SK-N-SH treated with all-trans-retinoic acid at 6 μM for 48 hours (cell line): ENCODE measurements around the gene STPG3.

ENCODE experiments used
- ATAC-seq: fragments of 200-7000 bp; cut with Tn5 transposase; 3 replicates; pipeline ENCODE4 v1.9.1; 2020; ENCODE audit warnings: mild to moderate bottlenecking, moderate library complexity
- ARNTL ChIP-seq: fragments of 450-650 bp; formaldehyde crosslinking; IDR thresholded peaks from 2 replicates; pipeline ENCODE4 v1.5.0; 2020; ENCODE audit warnings: low read depth, mild to moderate bottlenecking, moderate library complexity, borderline replicate concordance
- BACH2 ChIP-seq: fragments of 250-450 bp; sonication (Bioruptor Pico); IDR thresholded peaks from 2 replicates; pipeline ENCODE4 v1.9.0; 2021; ENCODE audit warnings: mild to moderate bottlenecking, borderline replicate concordance
- CSDC2 ChIP-seq: fragments of 250-450 bp; sonication (Bioruptor Pico); IDR thresholded peaks from 2 replicates; pipeline ENCODE4 v1.5.0; 2020; ENCODE audit warnings: mild to moderate bottlenecking, moderate library complexity
- ESRRG ChIP-seq: fragments of 250-450 bp; sonication (Bioruptor Pico); IDR thresholded peaks from 2 replicates; pipeline ENCODE4 v1.6.1; 2021; ENCODE audit warnings: mild to moderate bottlenecking
- GLIS3 ChIP-seq: fragments of 250-450 bp; sonication (Bioruptor Pico); IDR thresholded peaks from 2 replicates; pipeline ENCODE4 v1.5.0; 2020; ENCODE audit warnings: mild to moderate bottlenecking, moderate library complexity
- ISL1 ChIP-seq: fragments of 250-450 bp; sonication (Bioruptor Pico); IDR thresholded peaks from 2 replicates; pipeline ENCODE4 v2.1.2; 2022; ENCODE audit warnings: mild to moderate bottlenecking, moderate library complexity
- OSR1 ChIP-seq: fragments of 250-450 bp; sonication (Bioruptor Pico); IDR thresholded peaks from 2 replicates; pipeline ENCODE4 v1.8.0; 2022; ENCODE audit warnings: moderate library complexity, mild to moderate bottlenecking, inconsistent platforms
- PPARA ChIP-seq: fragments of 250-450 bp; sonication (Bioruptor Pico); IDR thresholded peaks from 2 replicates; pipeline ENCODE4 v1.5.0; 2020; ENCODE audit warnings: mild to moderate bottlenecking, borderline replicate concordance
- RARB ChIP-seq: fragments of 250-450 bp; sonication (Bioruptor Pico); IDR thresholded peaks from 2 replicates; pipeline ENCODE4 v1.8.0; 2021; ENCODE audit warnings: mild to moderate bottlenecking, moderate library complexity
- SNAI2 ChIP-seq: fragments of 250-450 bp; sonication (Bioruptor Pico); IDR thresholded peaks from 2 replicates; pipeline ENCODE4 v1.5.0; 2020; ENCODE audit warnings: mild to moderate bottlenecking, moderate library complexity
- TOX ChIP-seq: fragments of 250-450 bp; sonication (Bioruptor Pico); IDR thresholded peaks from 2 replicates; pipeline ENCODE4 v1.8.0; 2021; ENCODE audit warnings: mild to moderate bottlenecking, moderate library complexity, borderline replicate concordance
- ZC3H10 ChIP-seq: fragments of 250-450 bp; sonication (Bioruptor Pico); IDR thresholded peaks from 2 replicates; pipeline ENCODE4 v1.5.1; 2021; ENCODE audit warnings: mild to moderate bottlenecking, moderate library complexity
- ZFP3 ChIP-seq: fragments of 250-450 bp; sonication (Bioruptor Pico); IDR thresholded peaks from 2 replicates; pipeline ENCODE4 v1.5.0; 2020; ENCODE audit warnings: mild to moderate bottlenecking, moderate library complexity
- ZFP30 ChIP-seq: fragments of 450-650 bp; formaldehyde crosslinking; IDR thresholded peaks from 2 replicates; pipeline ENCODE4 v1.5.0; 2022; ENCODE audit warnings: mild to moderate bottlenecking, moderate library complexity
- ZNF565 ChIP-seq: fragments of 450-650 bp; formaldehyde crosslinking; conservative IDR thresholded peaks from 2 replicates; pipeline ENCODE4 v1.5.0; 2020; ENCODE audit warnings: low read depth, mild to moderate bottlenecking, moderate library complexity
- ZNF70 ChIP-seq: fragments of 450-650 bp; formaldehyde crosslinking; IDR thresholded peaks from 2 replicates; pipeline ENCODE4 v1.5.0; 2020; ENCODE audit warnings: mild to moderate bottlenecking, moderate library complexity
- ZNF8 ChIP-seq: fragments of 450-650 bp; formaldehyde crosslinking; IDR thresholded peaks from 2 replicates; pipeline ENCODE4 v1.5.0; 2020; ENCODE audit warnings: mild to moderate bottlenecking, moderate library complexity
- TF ChIP-seq, protein P1 (sequence below): fragments of 250-450 bp; sonication (Bioruptor Pico); IDR thresholded peaks from 2 replicates; pipeline ENCODE4 v1.5.1; 2020; ENCODE audit warnings: low read depth, mild to moderate bottlenecking, moderate library complexity
- TF ChIP-seq, protein P2 (sequence below): fragments of 250-450 bp; sonication (Bioruptor Pico); IDR thresholded peaks from 2 replicates; pipeline ENCODE4 v1.8.0; 2020; ENCODE audit warnings: mild to moderate bottlenecking, moderate library complexity, borderline replicate concordance
- TF ChIP-seq, protein P3 (sequence below): fragments of 250-450 bp; sonication (Bioruptor Pico); IDR thresholded peaks from 2 replicates; pipeline ENCODE4 v1.5.1; 2021; ENCODE audit warnings: mild to moderate bottlenecking, moderate library complexity
- TF ChIP-seq, protein P4 (sequence below): fragments of 250-450 bp; sonication (Bioruptor Pico); IDR thresholded peaks from 2 replicates; pipeline ENCODE4 v1.8.0; 2021; ENCODE audit warnings: low read depth, mild to moderate bottlenecking, moderate library complexity, borderline replicate concordance
- TF ChIP-seq, protein P5 (sequence below): fragments of 250-450 bp; sonication (Bioruptor Pico); IDR thresholded peaks from 2 replicates; pipeline ENCODE4 v1.5.0; 2020; ENCODE audit warnings: mild to moderate bottlenecking, moderate library complexity

STPG3 gene

DNA sequence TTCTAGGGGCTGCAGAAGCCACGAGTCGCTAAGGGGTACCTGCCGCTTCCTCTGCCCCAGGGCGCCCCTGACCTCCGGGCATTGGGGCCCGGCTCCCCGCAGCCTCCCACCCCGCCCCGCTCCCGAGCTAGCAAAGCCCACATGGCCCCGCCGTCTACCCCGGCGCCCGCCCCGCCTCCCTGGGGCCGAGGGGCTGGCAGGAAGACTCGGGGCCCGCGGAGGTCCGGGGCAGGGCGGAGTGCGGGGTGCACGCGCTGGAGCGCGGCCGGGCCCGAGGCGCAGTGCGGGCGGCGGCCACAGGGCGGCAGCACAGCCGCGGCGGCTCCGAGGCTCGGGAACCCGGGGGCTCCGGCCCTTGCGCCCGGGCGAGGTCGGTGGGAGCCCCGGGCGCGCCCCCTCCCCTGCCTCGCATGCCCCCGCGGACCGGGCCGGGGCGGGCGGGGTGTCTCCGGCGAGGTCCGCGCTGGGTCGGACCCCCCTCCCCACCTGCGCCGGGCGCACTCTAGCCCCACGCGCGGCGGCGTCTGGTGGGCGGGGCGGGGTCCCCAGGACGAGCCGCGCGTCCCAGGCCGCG lies 44.2 kb downstream of the STPG3 start:
- ATAC-seq: peak; percentile 79
- TF ChIP-seq OSR1 (no peak), PPARA (CRISPR knock-in tag) (no peak), ZFP30 (CRISPR knock-in tag) (no peak), RARB (CRISPR knock-in tag) (no peak), ZNF8 (CRISPR knock-in tag) (no peak), ZC3H10 (no peak), GLIS3 (CRISPR knock-in tag) (no peak)
- TF ChIP-seq, protein P1, sequence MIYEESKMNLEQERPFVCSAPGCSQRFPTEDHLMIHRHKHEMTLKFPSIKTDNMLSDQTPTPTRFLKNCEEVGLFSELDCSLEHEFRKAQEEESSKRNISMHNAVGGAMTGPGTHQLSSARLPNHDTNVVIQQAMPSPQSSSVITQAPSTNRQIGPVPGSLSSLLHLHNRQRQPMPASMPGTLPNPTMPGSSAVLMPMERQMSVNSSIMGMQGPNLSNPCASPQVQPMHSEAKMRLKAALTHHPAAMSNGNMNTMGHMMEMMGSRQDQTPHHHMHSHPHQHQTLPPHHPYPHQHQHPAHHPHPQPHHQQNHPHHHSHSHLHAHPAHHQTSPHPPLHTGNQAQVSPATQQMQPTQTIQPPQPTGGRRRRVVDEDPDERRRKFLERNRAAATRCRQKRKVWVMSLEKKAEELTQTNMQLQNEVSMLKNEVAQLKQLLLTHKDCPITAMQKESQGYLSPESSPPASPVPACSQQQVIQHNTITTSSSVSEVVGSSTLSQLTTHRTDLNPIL (CRISPR knock-in tag): no peak
- TF ChIP-seq, protein P2, sequence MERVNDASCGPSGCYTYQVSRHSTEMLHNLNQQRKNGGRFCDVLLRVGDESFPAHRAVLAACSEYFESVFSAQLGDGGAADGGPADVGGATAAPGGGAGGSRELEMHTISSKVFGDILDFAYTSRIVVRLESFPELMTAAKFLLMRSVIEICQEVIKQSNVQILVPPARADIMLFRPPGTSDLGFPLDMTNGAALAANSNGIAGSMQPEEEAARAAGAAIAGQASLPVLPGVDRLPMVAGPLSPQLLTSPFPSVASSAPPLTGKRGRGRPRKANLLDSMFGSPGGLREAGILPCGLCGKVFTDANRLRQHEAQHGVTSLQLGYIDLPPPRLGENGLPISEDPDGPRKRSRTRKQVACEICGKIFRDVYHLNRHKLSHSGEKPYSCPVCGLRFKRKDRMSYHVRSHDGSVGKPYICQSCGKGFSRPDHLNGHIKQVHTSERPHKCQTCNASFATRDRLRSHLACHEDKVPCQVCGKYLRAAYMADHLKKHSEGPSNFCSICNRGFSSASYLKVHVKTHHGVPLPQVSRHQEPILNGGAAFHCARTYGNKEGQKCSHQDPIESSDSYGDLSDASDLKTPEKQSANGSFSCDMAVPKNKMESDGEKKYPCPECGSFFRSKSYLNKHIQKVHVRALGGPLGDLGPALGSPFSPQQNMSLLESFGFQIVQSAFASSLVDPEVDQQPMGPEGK: no peak
- TF ChIP-seq, protein P3, sequence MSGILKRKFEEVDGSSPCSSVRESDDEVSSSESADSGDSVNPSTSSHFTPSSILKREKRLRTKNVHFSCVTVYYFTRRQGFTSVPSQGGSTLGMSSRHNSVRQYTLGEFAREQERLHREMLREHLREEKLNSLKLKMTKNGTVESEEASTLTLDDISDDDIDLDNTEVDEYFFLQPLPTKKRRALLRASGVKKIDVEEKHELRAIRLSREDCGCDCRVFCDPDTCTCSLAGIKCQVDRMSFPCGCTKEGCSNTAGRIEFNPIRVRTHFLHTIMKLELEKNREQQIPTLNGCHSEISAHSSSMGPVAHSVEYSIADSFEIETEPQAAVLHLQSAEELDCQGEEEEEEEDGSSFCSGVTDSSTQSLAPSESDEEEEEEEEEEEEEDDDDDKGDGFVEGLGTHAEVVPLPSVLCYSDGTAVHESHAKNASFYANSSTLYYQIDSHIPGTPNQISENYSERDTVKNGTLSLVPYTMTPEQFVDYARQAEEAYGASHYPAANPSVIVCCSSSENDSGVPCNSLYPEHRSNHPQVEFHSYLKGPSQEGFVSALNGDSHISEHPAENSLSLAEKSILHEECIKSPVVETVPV (CRISPR knock-in tag): no peak

- ATAC-seq: no peak
Observed at GRCh38 chr9:137295849-137296669, 45.0 kb downstream of the STPG3 start.

More at GRCh38 chr9:137295849-137296669, 45.0 kb downstream of the STPG3 start:
- TF ChIP-seq, protein P4, sequence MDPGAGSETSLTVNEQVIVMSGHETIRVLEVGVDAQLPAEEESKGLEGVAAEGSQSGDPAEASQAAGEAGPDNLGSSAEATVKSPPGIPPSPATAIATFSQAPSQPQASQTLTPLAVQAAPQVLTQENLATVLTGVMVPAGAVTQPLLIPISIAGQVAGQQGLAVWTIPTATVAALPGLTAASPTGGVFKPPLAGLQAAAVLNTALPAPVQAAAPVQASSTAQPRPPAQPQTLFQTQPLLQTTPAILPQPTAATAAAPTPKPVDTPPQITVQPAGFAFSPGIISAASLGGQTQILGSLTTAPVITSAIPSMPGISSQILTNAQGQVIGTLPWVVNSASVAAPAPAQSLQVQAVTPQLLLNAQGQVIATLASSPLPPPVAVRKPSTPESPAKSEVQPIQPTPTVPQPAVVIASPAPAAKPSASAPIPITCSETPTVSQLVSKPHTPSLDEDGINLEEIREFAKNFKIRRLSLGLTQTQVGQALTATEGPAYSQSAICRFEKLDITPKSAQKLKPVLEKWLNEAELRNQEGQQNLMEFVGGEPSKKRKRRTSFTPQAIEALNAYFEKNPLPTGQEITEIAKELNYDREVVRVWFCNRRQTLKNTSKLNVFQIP (CRISPR knock-in tag): no peak
- TF ChIP-seq ZFP30 (CRISPR knock-in tag) (no peak), CSDC2 (CRISPR knock-in tag) (no peak), ZFP3 (no peak), BACH2 (no peak), ZNF565 (CRISPR knock-in tag) (no peak), ISL1 (no peak), ZC3H10 (no peak), PPARA (CRISPR knock-in tag) (no peak), TOX (no peak), ESRRG (CRISPR knock-in tag) (no peak), GLIS3 (CRISPR knock-in tag) (no peak), ZNF70 (CRISPR knock-in tag) (no peak), SNAI2 (CRISPR knock-in tag) (no peak), ARNTL (no peak), OSR1 (no peak), ZNF8 (CRISPR knock-in tag) (no peak)
- TF ChIP-seq, protein P5, sequence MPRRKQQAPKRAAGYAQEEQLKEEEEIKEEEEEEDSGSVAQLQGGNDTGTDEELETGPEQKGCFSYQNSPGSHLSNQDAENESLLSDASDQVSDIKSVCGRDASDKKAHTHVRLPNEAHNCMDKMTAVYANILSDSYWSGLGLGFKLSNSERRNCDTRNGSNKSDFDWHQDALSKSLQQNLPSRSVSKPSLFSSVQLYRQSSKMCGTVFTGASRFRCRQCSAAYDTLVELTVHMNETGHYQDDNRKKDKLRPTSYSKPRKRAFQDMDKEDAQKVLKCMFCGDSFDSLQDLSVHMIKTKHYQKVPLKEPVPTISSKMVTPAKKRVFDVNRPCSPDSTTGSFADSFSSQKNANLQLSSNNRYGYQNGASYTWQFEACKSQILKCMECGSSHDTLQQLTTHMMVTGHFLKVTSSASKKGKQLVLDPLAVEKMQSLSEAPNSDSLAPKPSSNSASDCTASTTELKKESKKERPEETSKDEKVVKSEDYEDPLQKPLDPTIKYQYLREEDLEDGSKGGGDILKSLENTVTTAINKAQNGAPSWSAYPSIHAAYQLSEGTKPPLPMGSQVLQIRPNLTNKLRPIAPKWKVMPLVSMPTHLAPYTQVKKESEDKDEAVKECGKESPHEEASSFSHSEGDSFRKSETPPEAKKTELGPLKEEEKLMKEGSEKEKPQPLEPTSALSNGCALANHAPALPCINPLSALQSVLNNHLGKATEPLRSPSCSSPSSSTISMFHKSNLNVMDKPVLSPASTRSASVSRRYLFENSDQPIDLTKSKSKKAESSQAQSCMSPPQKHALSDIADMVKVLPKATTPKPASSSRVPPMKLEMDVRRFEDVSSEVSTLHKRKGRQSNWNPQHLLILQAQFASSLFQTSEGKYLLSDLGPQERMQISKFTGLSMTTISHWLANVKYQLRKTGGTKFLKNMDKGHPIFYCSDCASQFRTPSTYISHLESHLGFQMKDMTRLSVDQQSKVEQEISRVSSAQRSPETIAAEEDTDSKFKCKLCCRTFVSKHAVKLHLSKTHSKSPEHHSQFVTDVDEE: no peak
- TF ChIP-seq, protein P2: no peak
